HAP-1 (cell line): ENCODE results near the gene HSPB3.
A peak's percentile ranks its signal among the peaks of the same experiment; 100 is the strongest.
"Not testable (repeated sequence)": the region's sequence is repeated elsewhere in the genome, so short reads cannot be mapped to it uniquely, and the experiment has no call there.

ENCODE experiments used
- DNase-seq, 2 experiments: peaks; one replicate each; pipeline ENCODE4 v3.0.0-alpha.2; 2016 to 2020; ENCODE audit warnings: low spot score in 2 of 2
- H3K27me3 ChIP-seq: fragments of 250-450 bp; sonication (Bioruptor Pico); 2 replicates; pipeline ENCODE4 v1.5.1; 2020; ENCODE audit warnings: low read depth, mild to moderate bottlenecking, moderate library complexity
- H3K36me3 ChIP-seq: fragments of 250-450 bp; sonication (Bioruptor Pico); replicated peaks from 2 replicates; pipeline ENCODE4 v1.5.1; 2020; ENCODE audit warnings: mild to moderate bottlenecking
- H3K4me1 ChIP-seq: fragments of 250-450 bp; sonication (Bioruptor Pico); 2 replicates; pipeline ENCODE4 v1.5.1; 2020; ENCODE audit warnings: mild to moderate bottlenecking
- H3K4me3 ChIP-seq: fragments of 250-450 bp; sonication (Bioruptor Pico); 2 replicates; pipeline ENCODE4 v1.5.1; 2020; ENCODE audit warnings: mild to moderate bottlenecking, moderate library complexity
- H3K9me3 ChIP-seq: fragments of 250-450 bp; sonication (Bioruptor Pico); 2 replicates; pipeline ENCODE4 v1.5.1; 2020; ENCODE audit warnings: mild to moderate bottlenecking, moderate library complexity
- in situ Hi-C: fragments of 300-500 bp; cut with MboI; formaldehyde crosslinking; loops from 3 replicates; pipeline ENCODE4 v1.14.3; 2020; ENCODE audit warnings: low sequenced_read_pairs, inconsistent platforms, mixed read lengths

The HSPB3 gene, protein sequence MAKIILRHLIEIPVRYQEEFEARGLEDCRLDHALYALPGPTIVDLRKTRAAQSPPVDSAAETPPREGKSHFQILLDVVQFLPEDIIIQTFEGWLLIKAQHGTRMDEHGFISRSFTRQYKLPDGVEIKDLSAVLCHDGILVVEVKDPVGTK

DNA sequence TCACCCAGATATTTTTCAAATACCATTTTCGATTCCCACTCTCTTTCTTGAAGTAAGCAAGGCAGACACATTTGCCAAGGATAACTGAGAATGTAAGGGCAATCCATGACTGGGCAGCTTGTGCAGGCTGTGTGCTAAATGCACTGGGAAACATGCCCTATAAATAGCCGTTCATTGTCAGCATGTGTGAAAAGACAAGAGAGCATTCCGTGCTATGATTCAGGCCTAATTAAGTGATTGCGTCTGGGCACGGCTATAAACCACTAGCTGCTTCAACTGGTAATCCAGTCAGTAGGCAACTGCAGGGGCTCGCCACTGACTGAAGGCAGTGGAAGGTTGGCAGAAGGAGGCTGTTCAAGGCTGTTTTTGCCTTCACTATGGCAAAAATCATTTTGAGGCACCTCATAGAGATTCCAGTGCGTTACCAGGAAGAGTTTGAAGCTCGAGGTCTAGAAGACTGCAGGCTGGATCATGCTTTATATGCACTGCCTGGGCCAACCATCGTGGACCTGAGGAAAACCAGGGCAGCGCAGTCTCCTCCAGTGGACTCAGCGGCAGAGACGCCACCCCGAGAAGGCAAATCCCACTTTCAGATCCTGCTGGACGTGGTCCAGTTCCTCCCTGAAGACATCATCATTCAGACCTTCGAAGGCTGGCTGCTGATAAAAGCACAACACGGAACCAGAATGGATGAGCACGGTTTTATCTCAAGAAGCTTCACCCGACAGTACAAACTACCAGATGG, at the start of gene HSPB3:
TSS of gene HSPB3 (plus strand) at position 287 of the 745 bp plus-strand sequence. CDS start at position 378, 91 bp downstream.
- Histone ChIP-seq H3K4me3 (no peak within 1 kb of the TSS), H3K36me3 (no peaks in the 10 kb centered on the region), H3K4me1 (peaks cover 25% of the 10 kb centered on the region), H3K9me3 (no peaks in the 10 kb centered on the region), H3K27me3 (no peaks in the 10 kb centered on the region)
- in situ Hi-C loops = no loop called here
- DNase-seq = peak; percentile 28 to 58

DNA sequence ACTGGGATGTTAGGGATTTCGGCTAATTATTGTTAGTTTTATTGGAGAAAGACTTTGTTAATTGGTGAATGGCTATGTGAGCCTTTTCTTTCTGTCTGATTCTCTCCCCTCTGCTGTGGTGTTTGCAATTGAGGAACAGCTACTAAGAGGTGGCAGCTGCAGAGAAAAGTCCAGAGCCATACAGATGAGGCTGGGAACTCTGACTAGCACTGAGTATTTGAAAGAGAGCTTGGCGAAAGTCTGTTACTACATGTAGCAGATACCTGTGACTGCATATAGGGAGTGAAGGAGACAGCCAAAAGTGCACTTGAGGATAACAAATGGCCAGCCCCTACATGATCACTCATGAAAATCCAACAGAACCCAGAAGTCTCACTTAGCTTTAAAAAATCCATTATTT, 44.3 kb upstream of the HSPB3 start:
- Histone ChIP-seq H3K4me3 (no peak overlapping the region), H3K36me3 (no peaks in the 10 kb centered on the region), H3K4me1 (no peaks in the 10 kb centered on the region), H3K9me3 (no peaks in the 10 kb centered on the region), H3K27me3 (no peaks in the 10 kb centered on the region)
- in situ Hi-C loops = no loop called here
- no peak for DNase-seq

DNA sequence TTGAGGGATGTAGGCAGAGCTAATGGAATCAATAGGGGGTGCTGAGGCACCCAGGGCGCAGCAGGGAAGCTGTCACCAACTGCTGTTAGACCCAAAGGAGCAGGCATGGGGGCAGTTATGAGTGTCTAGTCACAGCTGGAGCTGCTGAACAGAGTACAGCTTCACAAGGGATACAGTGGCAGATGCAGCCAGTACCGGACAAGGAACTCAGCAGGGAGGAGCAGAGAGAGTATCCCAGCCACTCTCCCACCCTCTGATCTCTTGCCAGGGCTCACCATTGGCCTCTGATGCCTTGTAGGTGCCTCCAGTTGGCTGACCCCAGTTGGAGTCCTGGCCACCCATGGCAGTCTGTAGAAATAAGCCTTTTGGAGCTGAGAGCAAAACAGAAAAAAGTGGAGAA, 42.6 kb upstream of the HSPB3 start:
- no peak for DNase-seq
- in situ Hi-C loops = no loop called here
- Histone ChIP-seq H3K4me1 (no peaks in the 10 kb centered on the region), H3K36me3 (no peaks in the 10 kb centered on the region), H3K27me3 (no peaks in the 10 kb centered on the region), H3K4me3 (no peak overlapping the region), H3K9me3 (no peaks in the 10 kb centered on the region)

DNA sequence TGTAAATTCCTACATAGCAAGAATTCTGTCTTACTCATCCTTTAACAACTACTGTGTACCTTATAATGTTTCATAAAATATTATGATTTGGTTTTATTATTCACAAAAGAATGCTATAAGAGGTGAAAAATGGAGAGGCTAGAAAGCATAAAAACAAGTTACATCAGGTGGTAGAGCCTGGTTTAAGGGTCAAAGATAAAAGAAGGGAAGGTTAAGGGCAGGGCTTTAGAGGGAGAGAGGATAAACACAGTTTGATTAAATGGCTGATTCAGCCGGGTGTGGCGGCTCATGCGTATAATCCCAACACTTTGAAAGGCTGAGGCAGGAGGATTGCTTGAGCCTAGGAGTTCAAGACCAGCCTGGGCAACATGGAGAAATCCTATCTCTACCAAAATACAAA, 40.4 kb upstream of the HSPB3 start:
- in situ Hi-C loops = no loop called here
- Histone ChIP-seq H3K4me1 (no peaks in the 10 kb centered on the region), H3K36me3 (no peaks in the 10 kb centered on the region), H3K4me3 (no peak overlapping the region), H3K27me3 (no peaks in the 10 kb centered on the region), H3K9me3 (no peaks in the 10 kb centered on the region)
- no peak for DNase-seq

DNA sequence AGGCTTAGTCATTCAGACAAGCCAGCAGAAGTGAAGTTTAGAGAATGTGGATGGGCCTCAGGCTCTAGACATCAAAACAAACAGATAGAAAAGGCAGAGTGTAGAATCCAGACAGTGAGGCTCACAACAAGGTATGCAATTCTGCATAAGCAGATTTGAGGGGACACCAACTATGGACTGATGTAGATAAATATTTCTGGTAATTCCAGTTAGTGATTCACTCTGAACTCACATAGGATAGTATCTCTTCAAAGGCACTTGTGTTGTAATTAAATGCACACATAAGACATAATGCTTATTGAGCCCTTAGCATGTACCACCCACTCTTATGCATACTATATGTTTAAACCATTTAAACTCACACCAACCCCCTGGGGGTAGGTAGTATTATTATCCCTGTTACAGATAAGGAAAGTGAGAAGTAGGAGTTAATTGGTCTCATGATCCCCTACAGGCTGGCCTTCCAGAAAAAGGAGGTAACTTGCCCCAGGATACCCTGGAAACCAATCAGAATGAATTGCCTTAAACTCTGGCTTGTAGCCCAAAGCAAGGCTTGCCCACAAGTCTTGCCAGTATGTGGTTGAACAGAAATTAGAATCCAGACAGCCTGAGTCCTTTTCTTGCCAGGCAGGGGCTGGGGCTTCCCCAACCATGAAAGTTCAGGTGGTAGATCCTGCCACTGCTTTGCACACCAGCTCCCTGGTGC, 39.5 kb upstream of the HSPB3 start:
- in situ Hi-C loops = no loop called here
- Histone ChIP-seq H3K9me3 (no peaks in the 10 kb centered on the region), H3K36me3 (no peaks in the 10 kb centered on the region), H3K4me1 (no peaks in the 10 kb centered on the region), H3K4me3 (no peak overlapping the region), H3K27me3 (no peaks in the 10 kb centered on the region)
- DNase-seq = no peak

DNA sequence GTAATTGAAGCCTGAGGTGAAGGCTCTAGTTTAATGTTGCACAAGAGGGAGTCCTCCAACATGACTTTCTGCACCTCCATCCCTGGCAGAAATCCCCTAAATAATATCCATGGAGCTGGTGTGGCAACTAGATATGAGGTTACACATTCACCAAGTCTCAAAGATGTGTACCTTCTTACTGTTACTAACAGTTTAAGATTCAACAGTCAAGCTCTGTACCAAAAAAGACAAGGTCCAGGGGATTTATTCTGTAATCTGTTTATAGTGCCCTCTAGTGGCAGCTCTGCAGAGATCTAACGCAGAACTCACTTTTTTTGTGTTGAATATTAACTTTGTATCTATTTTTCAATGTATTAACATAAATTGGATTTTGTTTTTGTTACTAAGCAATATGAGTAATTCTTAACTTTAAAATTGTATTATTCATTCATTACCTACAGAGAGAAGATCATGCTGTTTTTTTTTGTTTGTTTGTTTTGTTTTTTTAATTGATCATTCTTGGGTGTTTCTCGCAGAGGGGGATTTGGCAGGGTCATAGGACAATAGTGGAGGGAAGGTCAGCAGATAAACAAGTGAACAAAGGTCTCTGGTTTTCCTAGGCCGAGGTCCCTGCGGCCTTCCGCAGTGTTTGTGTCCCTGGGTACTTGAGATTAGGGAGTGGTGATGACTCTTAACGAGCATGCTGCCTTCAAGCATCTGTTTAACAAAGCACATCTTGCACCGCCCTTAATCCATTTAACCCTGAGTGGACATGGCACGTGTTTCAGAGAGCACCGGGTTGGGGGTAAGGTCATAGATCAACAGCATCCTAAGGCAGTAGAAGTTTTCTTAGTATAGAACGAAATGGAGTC, 35.7 kb upstream of the HSPB3 start:
- H3K36me3 ChIP-seq, in situ Hi-C loops, H3K4me3 ChIP-seq, H3K9me3 ChIP-seq, H3K27me3 ChIP-seq, H3K4me1 ChIP-seq: not testable (repeated sequence)
- DNase-seq = peak; percentile 43 to 68

DNA sequence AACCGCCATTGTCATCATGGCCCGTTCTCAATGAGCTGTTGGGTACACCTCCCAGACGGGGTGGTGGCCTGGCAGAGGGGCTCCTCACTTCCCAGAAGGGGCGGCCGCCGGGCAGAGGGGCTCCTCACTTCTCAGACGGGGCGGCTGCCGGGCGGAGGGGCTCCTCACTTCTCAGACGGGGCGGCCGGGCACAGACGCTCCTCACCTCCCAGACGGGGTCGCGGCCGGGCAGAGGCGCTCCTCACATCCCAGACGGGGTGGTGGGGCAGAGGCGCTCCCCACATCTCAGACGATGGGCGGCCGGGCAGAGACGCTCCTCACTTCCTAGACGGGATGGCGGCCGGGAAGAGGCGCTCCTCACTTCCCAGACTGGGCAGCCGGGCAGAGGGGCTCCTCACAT, 35.0 kb upstream of the HSPB3 start:
- H3K4me1 ChIP-seq, in situ Hi-C loops, H3K27me3 ChIP-seq, H3K36me3 ChIP-seq, H3K4me3 ChIP-seq, H3K9me3 ChIP-seq, DNase-seq: not testable (repeated sequence)

DNA sequence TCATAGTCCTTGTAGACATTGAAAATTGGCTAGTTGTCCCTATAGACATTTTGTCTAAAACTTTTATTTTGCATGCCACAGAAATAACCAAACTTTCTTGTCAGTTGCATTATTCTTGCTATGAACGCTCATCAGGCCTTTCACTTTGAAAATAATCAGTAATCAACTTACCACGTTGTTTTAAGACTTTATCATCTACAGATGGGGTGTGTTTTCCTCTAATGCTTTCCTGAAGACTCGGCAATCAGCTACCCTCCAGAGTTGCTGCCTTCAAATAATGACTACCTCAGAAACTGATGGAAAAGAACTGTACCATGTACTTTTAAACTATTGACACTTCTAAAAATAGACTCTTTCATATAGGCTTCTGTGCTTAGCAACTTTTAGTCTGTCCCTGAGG, 33.5 kb upstream of the HSPB3 start:
- Histone ChIP-seq H3K9me3 (no peaks in the 10 kb centered on the region), H3K4me1 (no peaks in the 10 kb centered on the region), H3K36me3 (no peaks in the 10 kb centered on the region), H3K4me3 (no peak overlapping the region), H3K27me3 (no peaks in the 10 kb centered on the region)
- DNase-seq = no peak
- in situ Hi-C loops = no loop called here

DNA sequence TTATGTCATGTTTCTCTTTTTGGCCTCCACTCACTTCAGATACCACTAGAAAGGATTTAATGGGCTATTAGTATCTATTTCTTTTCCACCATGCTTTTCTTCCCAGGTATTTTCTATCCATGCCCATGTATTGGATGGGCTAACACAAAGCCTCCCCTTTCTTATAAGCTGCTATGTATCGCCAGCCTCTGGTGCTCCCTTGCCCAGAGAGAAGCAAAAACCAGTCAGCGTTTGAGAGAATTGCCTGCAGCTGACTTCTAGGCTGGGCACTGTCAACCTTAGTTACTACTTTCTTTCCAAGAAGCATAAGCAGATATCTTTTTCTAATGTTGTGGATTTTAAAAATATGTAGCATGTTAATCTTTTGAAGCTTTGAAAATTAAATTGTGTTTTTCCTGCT, 30.2 kb upstream of the HSPB3 start:
- in situ Hi-C loops = no loop called here
- Histone ChIP-seq H3K9me3 (no peaks in the 10 kb centered on the region), H3K4me3 (no peak overlapping the region), H3K36me3 (no peaks in the 10 kb centered on the region), H3K27me3 (no peaks in the 10 kb centered on the region), H3K4me1 (no peaks in the 10 kb centered on the region)
- no peak for DNase-seq

DNA sequence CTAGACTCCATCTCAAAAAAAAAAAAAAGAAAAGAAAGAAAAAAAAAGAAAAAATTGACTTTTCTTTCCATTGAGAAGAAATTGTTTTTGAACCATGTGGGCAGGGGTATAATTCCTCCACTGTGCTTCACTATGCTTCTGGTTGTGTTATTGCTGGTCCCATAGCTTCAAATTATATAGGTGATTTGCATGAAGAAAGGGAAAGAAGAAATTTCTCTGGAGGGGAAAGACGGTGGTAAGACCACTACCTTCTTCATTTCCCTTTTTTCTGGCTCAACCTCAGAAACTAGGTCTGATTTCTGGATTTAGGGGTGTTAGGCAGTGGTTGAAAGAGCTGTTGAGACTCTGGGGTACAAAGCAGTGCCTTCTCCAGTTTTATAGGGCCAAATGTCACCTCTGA, 29.3 kb upstream of the HSPB3 start:
- DNase-seq = no peak
- Histone ChIP-seq H3K4me3 (no peak overlapping the region), H3K4me1 (no peaks in the 10 kb centered on the region), H3K36me3 (no peaks in the 10 kb centered on the region), H3K27me3 (no peaks in the 10 kb centered on the region), H3K9me3 (no peaks in the 10 kb centered on the region)
- in situ Hi-C loops = no loop called here

DNA sequence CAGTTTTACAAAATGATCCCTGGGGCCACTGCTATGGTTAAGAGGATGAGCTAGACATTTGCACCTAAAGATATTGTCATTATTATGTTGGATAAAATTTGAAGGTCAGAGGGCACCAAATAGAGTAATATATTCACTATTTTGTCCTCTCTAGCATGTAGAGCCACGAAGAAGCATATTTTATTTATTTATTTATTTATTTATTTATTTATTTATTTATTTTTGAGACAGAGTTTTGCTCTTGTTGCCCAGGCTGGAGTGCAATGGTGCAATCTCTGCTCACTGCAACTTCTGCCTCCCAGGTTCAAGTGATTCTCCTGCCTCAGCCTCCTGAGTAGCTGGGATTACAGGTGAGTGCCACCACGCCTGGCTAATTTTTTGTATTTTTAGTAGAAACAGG, 20.8 kb upstream of the HSPB3 start:
- H3K9me3 ChIP-seq, H3K4me3 ChIP-seq, in situ Hi-C loops, H3K27me3 ChIP-seq, H3K36me3 ChIP-seq, H3K4me1 ChIP-seq, DNase-seq: not testable (repeated sequence)

DNA sequence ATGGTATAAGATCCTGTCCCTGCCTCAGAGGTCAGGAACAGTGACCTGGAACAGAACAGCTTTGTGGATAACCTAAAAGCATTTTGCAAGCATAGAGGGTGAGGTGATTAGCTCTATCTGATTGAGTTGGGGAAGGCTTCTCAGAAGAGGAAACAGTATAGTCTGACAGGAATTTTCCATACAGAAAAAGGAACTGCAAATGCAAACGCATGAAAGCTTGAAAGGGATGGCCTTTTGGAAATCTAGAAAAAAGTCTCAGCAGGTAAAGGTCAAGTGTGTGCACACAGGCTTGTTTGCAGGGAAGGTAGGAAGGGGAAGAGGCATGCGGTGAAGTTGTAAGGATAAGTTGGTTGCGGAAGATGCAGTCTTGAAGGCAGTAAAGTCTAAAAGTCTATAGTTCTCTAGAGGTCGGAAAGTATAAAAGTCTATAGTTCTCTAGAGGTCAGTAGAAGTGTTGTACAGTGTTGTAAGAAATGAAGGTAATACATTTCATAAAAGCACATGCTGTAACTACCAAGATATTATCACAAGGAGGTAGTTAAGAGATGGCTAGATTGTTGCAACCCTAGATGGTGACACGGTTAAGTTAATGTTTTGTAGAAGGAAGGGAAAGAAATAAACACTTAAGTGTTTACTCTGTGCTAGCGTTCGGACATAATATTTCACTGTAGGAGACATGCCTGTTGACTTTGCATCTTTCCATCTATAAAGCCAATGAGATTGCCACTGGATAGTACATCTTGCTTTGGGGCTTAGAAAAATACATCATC, 16.7 kb upstream of the HSPB3 start:
- H3K36me3 ChIP-seq = no peaks in the 10 kb centered on the region

DNA sequence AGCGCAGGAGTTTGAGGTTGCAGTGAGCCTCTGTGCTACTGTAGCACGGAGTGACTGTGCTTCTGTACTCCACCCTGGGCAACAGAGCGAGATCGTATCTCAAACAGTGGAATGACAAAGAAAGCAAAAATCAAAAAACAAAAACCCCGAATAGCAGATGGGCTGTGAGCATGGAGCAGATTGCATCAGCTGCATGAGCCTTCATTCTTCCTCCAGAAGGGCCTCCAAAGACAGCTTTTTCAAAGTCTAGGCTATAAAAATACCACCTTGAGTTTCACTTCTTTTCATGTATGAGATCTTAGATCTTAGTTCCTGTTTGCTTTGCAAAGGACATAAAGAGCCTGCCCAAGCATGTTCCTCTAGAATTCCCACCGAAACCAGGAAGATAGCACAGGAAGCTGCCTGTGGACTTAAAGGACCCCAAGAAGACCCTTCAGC, 15.0 kb upstream of the HSPB3 start:
- no peaks in the 10 kb centered on the region for H3K9me3 ChIP-seq
- H3K36me3 ChIP-seq = no peaks in the 10 kb centered on the region
- no peak overlapping the region for H3K4me3 ChIP-seq
- in situ Hi-C loops = no loop called here
- no peaks in the 10 kb centered on the region for H3K27me3 ChIP-seq
- no peak for DNase-seq
- H3K4me1 ChIP-seq = no peaks in the 10 kb centered on the region

More for the DNA sequence above, 16.7 kb upstream of the HSPB3 start:
- no peak for DNase-seq
- Histone ChIP-seq H3K4me3 (no peak overlapping the region), H3K4me1 (no peaks in the 10 kb centered on the region), H3K9me3 (no peaks in the 10 kb centered on the region), H3K27me3 (no peaks in the 10 kb centered on the region)
- in situ Hi-C loops = no loop called here
